ENCODE data around the gene EPHB1.

The EPHB1 gene

DNA sequence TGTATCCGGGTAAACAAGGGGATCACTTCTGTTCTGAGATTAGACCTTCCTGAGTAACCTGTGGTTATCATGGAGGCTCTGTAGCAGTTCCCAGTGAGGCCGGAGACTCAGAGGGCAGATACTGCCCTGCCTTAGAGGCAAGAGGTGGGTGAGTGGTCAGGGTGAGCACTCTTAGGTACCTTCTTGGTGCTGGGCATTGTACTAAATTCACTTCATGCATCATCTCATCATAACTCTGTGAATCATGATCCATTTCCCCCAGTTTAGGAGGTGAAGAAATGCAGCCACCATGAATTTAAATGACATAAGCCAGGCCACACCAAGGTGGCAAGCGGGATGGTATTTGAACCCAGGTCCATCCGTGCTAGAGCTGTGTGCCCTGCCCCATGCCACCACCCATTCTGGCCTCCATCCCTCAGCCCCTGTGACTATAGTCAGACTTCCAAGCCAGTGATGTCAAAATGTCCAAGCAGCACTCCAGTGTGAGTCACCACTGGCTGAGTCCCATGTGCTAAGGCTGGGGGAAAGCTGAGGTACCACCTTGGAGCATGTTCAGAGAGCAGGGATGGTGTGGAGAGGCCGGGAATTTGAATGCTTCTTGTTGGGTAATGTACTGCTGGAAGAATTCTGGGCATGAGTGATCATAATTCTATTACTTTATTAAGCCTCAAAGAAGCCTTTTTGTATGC lies 88.8 kb downstream of the EPHB1 start:
- Histone ChIP-seq H3K4me3 (ENCODE audit: low read depth in 1 of 5, low read length in 5 of 5) (no peak overlapping the region), H3K27ac (ENCODE audit: low read depth, low read length) (no peak overlapping the region), H3K27me3 (ENCODE audit: control insufficient read depth in 5 of 5, insufficient read depth in 4 of 5, low read length in 5 of 5) (no peaks in the 10 kb centered on the region), H3K4me1 (ENCODE audit: control insufficient read depth in 5 of 5, insufficient read depth in 5 of 5, low read length in 5 of 5) (peaks cover 0 to 3% (median 0%) of the 10 kb centered on the region in 5 donors), H3K36me3 (ENCODE audit: control insufficient read depth in 5 of 5, insufficient read depth in 5 of 5, low read length in 5 of 5) (no peaks in the 10 kb centered on the region), H3K9me3 (ENCODE audit: control insufficient read depth in 5 of 5, low read length in 5 of 5) (no peaks in the 10 kb centered on the region), H3K9ac (ENCODE audit: low read length in 5 of 5) (no peak overlapping the region)

DNA sequence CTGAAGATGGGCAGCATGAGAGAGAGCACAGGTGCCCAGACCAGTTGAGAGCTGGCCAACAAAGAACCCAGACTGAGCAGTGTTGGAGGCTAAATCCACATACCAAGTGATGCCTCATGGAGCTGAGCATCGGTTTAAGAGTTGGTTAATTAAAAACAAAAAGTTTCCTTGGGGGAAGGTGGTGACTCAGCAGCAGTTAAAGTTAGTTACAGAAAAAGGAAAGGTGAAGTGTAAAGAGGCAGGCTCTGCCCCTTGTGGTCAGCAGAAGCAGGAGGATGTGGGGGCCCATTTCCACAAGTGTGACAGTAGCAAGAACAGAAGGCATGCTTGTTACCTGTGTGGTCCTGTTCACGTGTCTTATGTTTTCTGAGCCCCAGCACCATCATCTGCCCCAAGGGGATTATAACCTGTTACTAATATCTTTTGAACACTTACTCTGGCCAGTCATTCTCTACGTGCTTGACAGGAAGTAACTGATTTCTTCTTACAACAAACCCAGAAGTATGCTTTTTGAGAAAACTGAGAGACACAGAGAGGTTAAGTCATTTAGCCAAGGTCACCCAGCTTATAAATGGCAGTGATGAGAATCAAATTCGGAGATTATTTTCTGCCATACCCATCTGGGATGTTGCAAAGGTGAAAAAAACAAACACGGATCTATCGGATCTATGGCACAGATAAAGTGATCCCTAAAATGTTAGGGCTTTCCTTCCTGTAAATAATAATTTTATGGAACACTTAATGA lies 91.0 kb downstream of the EPHB1 start:
- H3K36me3 ChIP-seq (ENCODE audit: control insufficient read depth in 5 of 5, insufficient read depth in 5 of 5, low read length in 5 of 5): no peaks in the 10 kb centered on the region
- no peak overlapping the region for H3K9ac ChIP-seq (ENCODE audit: low read length in 5 of 5)
- H3K27me3 ChIP-seq (ENCODE audit: control insufficient read depth in 5 of 5, insufficient read depth in 4 of 5, low read length in 5 of 5): no peaks in the 10 kb centered on the region
- no peak overlapping the region for H3K27ac ChIP-seq (ENCODE audit: low read depth, low read length)
- no peak overlapping the region for H3K4me3 ChIP-seq (ENCODE audit: low read depth in 1 of 5, low read length in 5 of 5)
- H3K9me3 ChIP-seq (ENCODE audit: control insufficient read depth in 5 of 5, low read length in 5 of 5): no peaks in the 10 kb centered on the region
- H3K4me1 ChIP-seq (ENCODE audit: control insufficient read depth in 5 of 5, insufficient read depth in 5 of 5, low read length in 5 of 5): peaks cover 0 to 3% (median 0%) of the 10 kb centered on the region in 5 donors

DNA sequence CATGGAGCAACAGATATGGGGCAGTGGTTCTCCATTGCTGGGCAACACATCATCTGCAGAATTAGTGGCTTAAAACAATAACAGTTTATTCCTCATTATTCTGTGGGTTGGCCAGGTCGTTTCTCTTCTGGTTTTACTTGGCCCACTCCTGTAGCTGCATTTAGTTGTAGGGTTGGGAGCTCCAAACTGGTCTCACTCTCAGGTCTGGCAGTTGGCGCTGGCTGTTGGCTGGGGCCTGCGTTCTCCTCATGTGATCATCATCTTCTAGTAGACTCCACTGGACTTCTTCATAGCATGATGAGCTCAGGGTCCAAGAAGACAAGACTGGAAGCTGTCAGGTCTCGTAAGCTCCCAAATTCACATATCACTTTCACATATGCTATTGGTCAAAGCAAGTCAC lies 91.9 kb downstream of the EPHB1 start:
- H3K27me3 ChIP-seq (ENCODE audit: control insufficient read depth in 5 of 5, insufficient read depth in 4 of 5, low read length in 5 of 5): no peaks in the 10 kb centered on the region
- H3K9ac ChIP-seq (ENCODE audit: low read length in 5 of 5): no peak overlapping the region
- H3K27ac ChIP-seq (ENCODE audit: low read depth, low read length): no peak overlapping the region
- H3K36me3 ChIP-seq (ENCODE audit: control insufficient read depth in 5 of 5, insufficient read depth in 5 of 5, low read length in 5 of 5): no peaks in the 10 kb centered on the region
- H3K9me3 ChIP-seq (ENCODE audit: control insufficient read depth in 5 of 5, low read length in 5 of 5): peaks cover 3 to 6% (median 4%) of the 10 kb centered on the region in 5 donors
- peaks cover 0 to 3% (median 0%) of the 10 kb centered on the region in 5 donors for H3K4me1 ChIP-seq (ENCODE audit: control insufficient read depth in 5 of 5, insufficient read depth in 5 of 5, low read length in 5 of 5)
- no peak overlapping the region for H3K4me3 ChIP-seq (ENCODE audit: low read depth in 1 of 5, low read length in 5 of 5)

DNA sequence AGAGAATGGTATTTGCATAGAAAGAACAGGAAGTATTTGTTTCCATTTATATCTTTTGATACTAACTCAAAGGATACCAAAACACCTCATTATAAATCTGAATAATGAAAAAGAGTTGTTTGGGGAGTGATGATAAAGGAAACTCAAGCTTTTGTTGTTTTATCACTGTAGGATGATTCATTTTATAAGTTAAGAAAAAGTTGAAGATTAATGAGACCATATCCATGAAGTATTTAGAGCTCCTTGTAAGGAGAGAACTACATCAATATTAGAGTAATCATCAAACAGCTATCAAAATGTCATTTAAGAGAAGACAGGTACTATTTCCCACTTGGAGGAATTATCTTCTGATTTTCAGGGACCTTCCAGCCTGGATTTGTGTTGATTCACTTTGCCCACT lies 92.5 kb downstream of the EPHB1 start:
- Histone ChIP-seq H3K27ac (ENCODE audit: low read depth, low read length) (no peak overlapping the region), H3K9me3 (ENCODE audit: control insufficient read depth in 5 of 5, low read length in 5 of 5) (peaks cover 3 to 8% (median 7%) of the 10 kb centered on the region in 5 donors), H3K4me1 (ENCODE audit: control insufficient read depth in 5 of 5, insufficient read depth in 5 of 5, low read length in 5 of 5) (peaks cover 0 to 3% (median 0%) of the 10 kb centered on the region in 5 donors), H3K4me3 (ENCODE audit: low read depth in 1 of 5, low read length in 5 of 5) (no peak overlapping the region), H3K9ac (ENCODE audit: low read length in 5 of 5) (no peak overlapping the region), H3K27me3 (ENCODE audit: control insufficient read depth in 5 of 5, insufficient read depth in 4 of 5, low read length in 5 of 5) (no peaks in the 10 kb centered on the region), H3K36me3 (ENCODE audit: control insufficient read depth in 5 of 5, insufficient read depth in 5 of 5, low read length in 5 of 5) (no peaks in the 10 kb centered on the region)

DNA sequence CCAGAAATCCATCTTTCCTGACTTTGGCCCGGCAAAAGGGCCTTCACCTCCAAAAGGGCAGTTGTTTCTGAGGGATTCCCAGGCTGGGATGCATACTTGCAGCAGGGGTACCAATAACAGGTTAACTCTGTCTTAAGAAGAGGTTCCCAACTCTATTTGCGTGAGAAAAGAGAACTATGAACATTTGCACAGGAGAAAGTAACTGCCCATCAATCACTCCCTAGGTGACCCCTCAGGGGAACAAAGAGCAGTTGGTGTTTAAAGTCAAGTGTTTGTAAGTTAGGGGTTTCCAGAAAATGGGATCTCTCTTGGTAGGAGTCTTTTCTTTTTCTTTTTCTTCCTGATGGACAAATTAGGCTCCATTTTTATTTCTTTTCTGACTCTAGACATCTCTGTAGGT lies 97.3 kb downstream of the EPHB1 start:
- H3K4me3 ChIP-seq (ENCODE audit: low read depth in 1 of 5, low read length in 5 of 5): no peak overlapping the region
- H3K27me3 ChIP-seq (ENCODE audit: control insufficient read depth in 5 of 5, insufficient read depth in 4 of 5, low read length in 5 of 5): no peaks in the 10 kb centered on the region
- H3K27ac ChIP-seq (ENCODE audit: low read depth, low read length): no peak overlapping the region
- H3K36me3 ChIP-seq (ENCODE audit: control insufficient read depth in 5 of 5, insufficient read depth in 5 of 5, low read length in 5 of 5): no peaks in the 10 kb centered on the region
- H3K4me1 ChIP-seq (ENCODE audit: control insufficient read depth in 5 of 5, insufficient read depth in 5 of 5, low read length in 5 of 5): peaks cover 0 to 1% (median 0%) of the 10 kb centered on the region in 5 donors
- no peak overlapping the region for H3K9ac ChIP-seq (ENCODE audit: low read length in 5 of 5)
- peaks cover 3 to 8% (median 7%) of the 10 kb centered on the region in 5 donors for H3K9me3 ChIP-seq (ENCODE audit: control insufficient read depth in 5 of 5, low read length in 5 of 5)

DNA sequence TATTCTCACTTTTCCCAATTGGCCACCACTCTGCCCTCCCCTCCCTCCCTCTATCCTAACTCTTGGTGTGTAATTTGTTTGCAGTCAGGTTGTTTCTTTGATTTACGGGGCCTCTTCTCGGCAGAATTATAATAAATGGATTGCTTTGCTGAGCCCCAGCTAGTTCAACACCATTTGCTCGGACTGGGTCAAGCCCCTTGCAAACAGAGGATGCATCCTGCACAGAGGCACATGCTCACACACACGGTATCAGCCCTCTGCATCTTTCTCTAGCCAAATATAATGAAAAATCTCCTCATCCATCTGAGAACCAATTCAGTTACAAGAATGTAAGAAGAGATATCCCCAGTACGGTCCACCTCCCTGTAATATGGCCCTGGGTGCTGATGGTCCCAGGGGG lies 97.7 kb downstream of the EPHB1 start:
- H3K9ac ChIP-seq (ENCODE audit: low read length in 5 of 5): no peak overlapping the region
- no peaks in the 10 kb centered on the region for H3K36me3 ChIP-seq (ENCODE audit: control insufficient read depth in 5 of 5, insufficient read depth in 5 of 5, low read length in 5 of 5)
- H3K4me3 ChIP-seq (ENCODE audit: low read depth in 1 of 5, low read length in 5 of 5): no peak overlapping the region
- peaks cover 3 to 8% (median 7%) of the 10 kb centered on the region in 5 donors for H3K9me3 ChIP-seq (ENCODE audit: control insufficient read depth in 5 of 5, low read length in 5 of 5)
- no peaks in the 10 kb centered on the region for H3K27me3 ChIP-seq (ENCODE audit: control insufficient read depth in 5 of 5, insufficient read depth in 4 of 5, low read length in 5 of 5)
- H3K4me1 ChIP-seq (ENCODE audit: control insufficient read depth in 5 of 5, insufficient read depth in 5 of 5, low read length in 5 of 5): no peaks in the 10 kb centered on the region
- no peak overlapping the region for H3K27ac ChIP-seq (ENCODE audit: low read depth, low read length)

DNA sequence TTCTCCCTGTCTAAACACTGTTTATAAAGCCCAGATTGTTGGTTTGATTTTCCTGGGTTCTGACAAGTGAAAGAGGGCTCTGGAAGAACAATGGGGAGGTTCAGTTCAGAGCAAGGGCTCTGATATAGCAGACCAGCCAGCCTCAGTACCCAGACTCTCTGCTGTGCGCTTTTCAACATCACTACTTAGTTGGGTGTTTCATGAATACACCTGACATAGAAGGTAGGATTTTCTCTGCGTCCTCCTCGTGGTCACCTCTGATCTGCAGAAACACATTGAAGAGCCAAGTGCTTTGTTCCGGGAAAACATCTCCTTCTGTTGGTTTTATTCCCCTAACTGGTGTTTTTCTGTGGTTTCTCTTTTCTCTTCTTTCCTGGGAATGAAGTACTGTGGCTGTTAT lies 99.5 kb downstream of the EPHB1 start:
- Histone ChIP-seq H3K4me3 (ENCODE audit: low read depth in 1 of 5, low read length in 5 of 5) (no peak overlapping the region), H3K9ac (ENCODE audit: low read length in 5 of 5) (no peak overlapping the region), H3K36me3 (ENCODE audit: control insufficient read depth in 5 of 5, insufficient read depth in 5 of 5, low read length in 5 of 5) (no peaks in the 10 kb centered on the region), H3K9me3 (ENCODE audit: control insufficient read depth in 5 of 5, low read length in 5 of 5) (peaks cover 3 to 8% (median 7%) of the 10 kb centered on the region in 5 donors), H3K27ac (ENCODE audit: low read depth, low read length) (no peak overlapping the region), H3K27me3 (ENCODE audit: control insufficient read depth in 5 of 5, insufficient read depth in 4 of 5, low read length in 5 of 5) (no peaks in the 10 kb centered on the region), H3K4me1 (ENCODE audit: control insufficient read depth in 5 of 5, insufficient read depth in 5 of 5, low read length in 5 of 5) (no peaks in the 10 kb centered on the region)

DNA sequence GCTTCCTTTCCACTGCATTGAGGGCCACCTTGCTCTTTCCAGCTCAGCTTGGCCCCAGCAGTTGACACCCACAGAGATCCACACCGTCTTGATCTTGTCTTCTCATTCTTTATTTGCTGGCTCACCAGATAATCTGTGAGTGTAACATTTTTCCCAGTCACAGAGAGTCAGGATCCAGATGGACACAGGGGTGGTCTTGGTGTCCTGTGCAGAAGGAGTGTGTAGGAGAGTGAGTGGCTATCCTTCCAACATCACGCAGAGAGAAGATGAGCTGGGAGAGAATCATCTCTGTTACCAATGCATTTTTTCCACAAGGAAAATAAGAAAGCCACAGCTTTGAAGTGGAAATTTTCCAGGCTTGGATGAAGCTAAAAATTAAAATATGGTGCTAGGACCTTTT lies 100.1 kb downstream of the EPHB1 start:
- no peak overlapping the region for H3K9ac ChIP-seq (ENCODE audit: low read length in 5 of 5)
- H3K9me3 ChIP-seq (ENCODE audit: control insufficient read depth in 5 of 5, low read length in 5 of 5): peaks cover 3 to 8% (median 7%) of the 10 kb centered on the region in 5 donors
- H3K27ac ChIP-seq (ENCODE audit: low read depth, low read length): no peak overlapping the region
- no peaks in the 10 kb centered on the region for H3K36me3 ChIP-seq (ENCODE audit: control insufficient read depth in 5 of 5, insufficient read depth in 5 of 5, low read length in 5 of 5)
- no peak overlapping the region for H3K4me3 ChIP-seq (ENCODE audit: low read depth in 1 of 5, low read length in 5 of 5)
- no peaks in the 10 kb centered on the region for H3K4me1 ChIP-seq (ENCODE audit: control insufficient read depth in 5 of 5, insufficient read depth in 5 of 5, low read length in 5 of 5)
- no peaks in the 10 kb centered on the region for H3K27me3 ChIP-seq (ENCODE audit: control insufficient read depth in 5 of 5, insufficient read depth in 4 of 5, low read length in 5 of 5)

DNA sequence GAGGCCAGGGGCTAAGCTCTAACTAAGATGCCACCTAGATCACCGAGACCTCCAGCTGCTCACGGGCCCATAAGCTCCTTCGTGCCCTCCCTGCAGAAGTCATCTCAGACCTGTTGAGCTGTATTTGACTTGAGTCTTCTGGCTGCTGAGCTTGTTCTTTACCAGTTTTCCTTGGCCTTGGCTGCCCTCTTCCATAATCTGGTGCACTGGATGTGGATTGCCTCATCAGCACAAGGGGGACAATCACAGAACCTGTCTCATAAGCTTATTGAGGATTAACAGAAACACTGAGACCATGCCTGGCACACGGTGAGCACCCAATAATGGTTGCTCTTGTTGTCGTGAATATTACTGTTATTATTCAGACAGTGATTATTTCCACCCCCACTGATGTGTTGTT lies 101.1 kb downstream of the EPHB1 start:
- Histone ChIP-seq H3K9ac (ENCODE audit: low read length in 5 of 5) (no peak overlapping the region), H3K27ac (ENCODE audit: low read depth, low read length) (no peak overlapping the region), H3K4me1 (ENCODE audit: control insufficient read depth in 5 of 5, insufficient read depth in 5 of 5, low read length in 5 of 5) (no peaks in the 10 kb centered on the region), H3K9me3 (ENCODE audit: control insufficient read depth in 5 of 5, low read length in 5 of 5) (peaks cover 3 to 8% (median 7%) of the 10 kb centered on the region in 5 donors), H3K27me3 (ENCODE audit: control insufficient read depth in 5 of 5, insufficient read depth in 4 of 5, low read length in 5 of 5) (no peaks in the 10 kb centered on the region), H3K36me3 (ENCODE audit: control insufficient read depth in 5 of 5, insufficient read depth in 5 of 5, low read length in 5 of 5) (no peaks in the 10 kb centered on the region), H3K4me3 (ENCODE audit: low read depth in 1 of 5, low read length in 5 of 5) (no peak overlapping the region)

DNA sequence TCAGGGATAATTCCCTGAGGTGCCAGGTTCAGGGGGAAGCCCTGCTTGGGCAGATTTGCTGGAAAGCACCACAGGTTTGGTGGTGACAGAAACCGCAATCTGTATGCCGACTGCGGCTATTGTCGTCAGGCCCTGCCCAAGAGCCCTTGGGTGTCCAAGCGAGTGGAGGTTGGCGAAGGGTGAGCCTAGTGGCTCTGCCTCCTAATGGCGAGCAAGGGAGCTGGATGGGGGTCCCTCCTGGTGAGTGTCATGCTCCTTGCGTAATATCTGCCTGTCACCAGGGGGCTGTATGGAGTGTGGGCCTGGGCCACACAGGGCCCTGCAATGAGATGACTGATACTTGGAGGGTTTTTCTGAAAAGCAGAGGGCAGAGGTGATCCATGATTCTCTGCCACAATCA lies 101.6 kb downstream of the EPHB1 start:
- Histone ChIP-seq H3K9ac (ENCODE audit: low read length in 5 of 5) (no peak overlapping the region), H3K4me3 (ENCODE audit: low read depth in 1 of 5, low read length in 5 of 5) (no peak overlapping the region), H3K27ac (ENCODE audit: low read depth, low read length) (no peak overlapping the region), H3K4me1 (ENCODE audit: control insufficient read depth in 5 of 5, insufficient read depth in 5 of 5, low read length in 5 of 5) (no peaks in the 10 kb centered on the region), H3K27me3 (ENCODE audit: control insufficient read depth in 5 of 5, insufficient read depth in 4 of 5, low read length in 5 of 5) (no peaks in the 10 kb centered on the region), H3K9me3 (ENCODE audit: control insufficient read depth in 5 of 5, low read length in 5 of 5) (peaks cover 2 to 7% (median 5%) of the 10 kb centered on the region in 5 donors), H3K36me3 (ENCODE audit: control insufficient read depth in 5 of 5, insufficient read depth in 5 of 5, low read length in 5 of 5) (no peaks in the 10 kb centered on the region)

All from subcutaneous abdominal adipose tissue (tissue), 5 donors.